ENCODE measurements around the gene SCGB3A1.

The SCGB3A1 gene

GRCh38 chr5:180591311-180591887 lies at the start of gene SCGB3A1:
Gene SCGB3A1 (minus strand): TSS chr5:180591499. CDS start chr5:180591462, 37 bp downstream.
- no peak for DNase-seq

- no peak for DNase-seq
These were observed 49.2 kb upstream of the SCGB3A1 start for GRCh38 chr5:180640611-180640860.

- no peak for DNase-seq
These were observed 48.7 kb upstream of the SCGB3A1 start for GRCh38 chr5:180639741-180640610.

- no peak for DNase-seq
These were observed 48.0 kb upstream of the SCGB3A1 start for GRCh38 chr5:180639287-180639686.

- DNase-seq: no peak
These were observed 46.8 kb upstream of the SCGB3A1 start for GRCh38 chr5:180637962-180638680.

- no peak for DNase-seq
These were observed 45.2 kb upstream of the SCGB3A1 start for GRCh38 chr5:180636403-180637075.

- no peak for DNase-seq
These were observed 44.7 kb upstream of the SCGB3A1 start for GRCh38 chr5:180636016-180636402.

- no peak for DNase-seq
These were observed 42.2 kb upstream of the SCGB3A1 start for GRCh38 chr5:180633283-180634177.

- no peak for DNase-seq
These were observed 41.5 kb upstream of the SCGB3A1 start for GRCh38 chr5:180632768-180633167.

- DNase-seq: peak; percentile 100
These were observed 40.5 kb upstream of the SCGB3A1 start for GRCh38 chr5:180631549-180632383.

- DNase-seq: no peak
These were observed 39.1 kb upstream of the SCGB3A1 start for GRCh38 chr5:180630426-180630825.

GRCh38 chr5:180629831-180630382 lies 38.6 kb upstream of the SCGB3A1 start:
- no peak for DNase-seq

- no peak for DNase-seq
These were observed 37.8 kb upstream of the SCGB3A1 start for GRCh38 chr5:180628827-180629750.

GRCh38 chr5:180628211-180628610 lies 36.9 kb upstream of the SCGB3A1 start:
- DNase-seq: no peak

- DNase-seq: no peak
These were observed 36.3 kb upstream of the SCGB3A1 start for GRCh38 chr5:180627386-180628120.

GRCh38 chr5:180626661-180627385 lies 35.5 kb upstream of the SCGB3A1 start:
- no peak for DNase-seq

- no peak for DNase-seq
These were observed 34.7 kb upstream of the SCGB3A1 start for GRCh38 chr5:180625791-180626660.

Measured in NCI-H1694 treated with DMSO at 0.1 percent for 48 hours (cell line).